ENCODE results near the gene KCNN3.

- TF ChIP-seq POLR2AphosphoS5 (IDR thresholded peaks at IDR 0.05) (no peak), POLR2A (IDR thresholded peaks at IDR 0.05) (no peak), EP300 (IDR thresholded peaks at IDR 0.05) (no peak)
- TF ChIP-seq, protein P1, sequence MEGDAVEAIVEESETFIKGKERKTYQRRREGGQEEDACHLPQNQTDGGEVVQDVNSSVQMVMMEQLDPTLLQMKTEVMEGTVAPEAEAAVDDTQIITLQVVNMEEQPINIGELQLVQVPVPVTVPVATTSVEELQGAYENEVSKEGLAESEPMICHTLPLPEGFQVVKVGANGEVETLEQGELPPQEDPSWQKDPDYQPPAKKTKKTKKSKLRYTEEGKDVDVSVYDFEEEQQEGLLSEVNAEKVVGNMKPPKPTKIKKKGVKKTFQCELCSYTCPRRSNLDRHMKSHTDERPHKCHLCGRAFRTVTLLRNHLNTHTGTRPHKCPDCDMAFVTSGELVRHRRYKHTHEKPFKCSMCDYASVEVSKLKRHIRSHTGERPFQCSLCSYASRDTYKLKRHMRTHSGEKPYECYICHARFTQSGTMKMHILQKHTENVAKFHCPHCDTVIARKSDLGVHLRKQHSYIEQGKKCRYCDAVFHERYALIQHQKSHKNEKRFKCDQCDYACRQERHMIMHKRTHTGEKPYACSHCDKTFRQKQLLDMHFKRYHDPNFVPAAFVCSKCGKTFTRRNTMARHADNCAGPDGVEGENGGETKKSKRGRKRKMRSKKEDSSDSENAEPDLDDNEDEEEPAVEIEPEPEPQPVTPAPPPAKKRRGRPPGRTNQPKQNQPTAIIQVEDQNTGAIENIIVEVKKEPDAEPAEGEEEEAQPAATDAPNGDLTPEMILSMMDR (IDR thresholded peaks at IDR 0.05): no peak
Measured at GRCh38 chr1:154822233-154822632, 47.8 kb downstream of the KCNN3 start.
